IMR-90 (cell line): ENCODE measurements around the gene RIMS1.

ENCODE experiments used
- BHLHE40 ChIP-seq: fragments of 150-350 bp; IDR thresholded peaks from 2 replicates; pipeline ENCODE4 v1.6.1; 2016; ENCODE audit warnings: mild to moderate bottlenecking, low read depth, low read length
- CEBPB ChIP-seq: IDR thresholded peaks from 2 replicates; pipeline ENCODE4 v1.6.1; 2012; ENCODE audit warnings: low read depth, low read length, improper control_type of control experiment
- CTCF ChIP-seq: conservative IDR thresholded peaks from 2 replicates; pipeline ENCODE4 v1.5.1; 2012; ENCODE audit warnings: mild to moderate bottlenecking, low read depth, low read length, improper control_type of control experiment
- ELK1 ChIP-seq: fragments of 150-350 bp; IDR thresholded peaks from 2 replicates; pipeline ENCODE4 v1.6.1; 2016; ENCODE audit warnings: low read depth, mild to moderate bottlenecking, low read length, moderate library complexity, borderline replicate concordance
- FOS ChIP-seq: fragments of 150-350 bp; IDR thresholded peaks from 2 replicates; pipeline ENCODE4 v1.6.1; 2016; ENCODE audit warnings: low read depth, low read length
- MAFK ChIP-seq: IDR thresholded peaks from 2 replicates; pipeline ENCODE4 v1.6.1; 2012; ENCODE audit warnings: low read depth, low read length, improper control_type of control experiment
- MAZ ChIP-seq: IDR thresholded peaks from 2 replicates; pipeline ENCODE4 v1.6.1; 2012; ENCODE audit warnings: low read depth, mild to moderate bottlenecking, low read length, improper control_type of control experiment, moderate library complexity, borderline replicate concordance
- MXI1 ChIP-seq: IDR thresholded peaks from 2 replicates; pipeline ENCODE4 v1.6.1; 2012; ENCODE audit warnings: low read depth, mild to moderate bottlenecking, low read length, moderate library complexity, borderline replicate concordance
- NFE2L2 ChIP-seq: fragments of 150-350 bp; IDR thresholded peaks from 2 replicates; pipeline ENCODE4 v1.6.1; 2016; ENCODE audit warnings: low read depth, mild to moderate bottlenecking, low read length
- POLR2A ChIP-seq: IDR thresholded peaks from 2 replicates; pipeline ENCODE4 v1.6.1; 2012; ENCODE audit warnings: mild to moderate bottlenecking, low read depth, low read length
- RAD21 ChIP-seq: IDR thresholded peaks from 2 replicates; pipeline ENCODE4 v1.6.1; 2012; ENCODE audit warnings: low read length, improper control_type of control experiment
- RCOR1 ChIP-seq: IDR thresholded peaks from 2 replicates; pipeline ENCODE4 v1.6.1; 2012; ENCODE audit warnings: mild to moderate bottlenecking, low read length, improper control_type of control experiment; ENCODE audit not compliant: insufficient replicate concordance
- SMC3 ChIP-seq: fragments of 150-350 bp; IDR thresholded peaks from 2 replicates; pipeline ENCODE4 v1.6.1; 2016; ENCODE audit warnings: low read depth, mild to moderate bottlenecking, antibody characterized with exemption, low read length, moderate library complexity
- USF2 ChIP-seq: fragments of 150-350 bp; IDR thresholded peaks from 2 replicates; pipeline ENCODE4 v1.6.1; 2017; ENCODE audit warnings: mild to moderate bottlenecking, antibody characterized with exemption, low read length, low read depth

- TF ChIP-seq MAFK (no peak), CTCF (no peak), ELK1 (no peak), RAD21 (no peak), FOS (no peak), MAZ (no peak), POLR2A (no peak), NFE2L2 (no peak), CEBPB (peak; percentile 62; the same call in 1 of the 2 replicates), BHLHE40 (no peak), USF2 (no peak), SMC3 (no peak), RCOR1 (no peak), MXI1 (no peak)
Measured at GRCh38 chr6:72205500-72205899, 319.1 kb downstream of the RIMS1 start.
